Measurements from ENCODE around the gene APLP2. TPM values are rescaled to one million over a fixed set of nuclear protein-coding genes. Genes with fewer than 3 reads are reported as not detected.

APLP2 gene
- total and polyA plus RNA-seq, 2 donors (not counting 1 experiment from before 2014, with no cell fraction given): 409 to 508 TPM

DNA sequence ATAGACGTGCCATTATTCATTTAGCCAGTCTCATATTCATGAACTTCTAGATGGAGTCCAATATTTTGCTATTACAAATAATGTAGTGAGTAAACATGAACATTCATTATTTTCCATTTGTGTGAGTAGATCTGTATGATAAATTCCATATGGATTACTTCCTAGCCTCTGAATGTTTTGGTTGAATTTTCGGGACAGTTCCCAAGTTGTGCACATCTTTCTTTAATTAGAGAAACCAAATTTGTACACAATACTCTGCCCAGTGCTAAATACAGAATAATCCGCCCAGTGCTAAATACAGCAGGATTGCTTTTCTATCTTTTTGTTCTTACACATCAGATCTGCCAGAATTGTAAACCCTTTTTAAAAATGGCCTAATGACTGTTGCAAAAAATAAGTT, 17.1 kb upstream of the APLP2 start:
- no peaks in the 10 kb centered on the region for H4K20me1 ChIP-seq (ENCODE audit: control insufficient read depth, extremely low read depth, insufficient read depth, low read length)
- H3K27ac ChIP-seq (ENCODE audit: insufficient read depth, low read length): no peak overlapping the region
- no peak overlapping the region for H3K4me3 ChIP-seq (replicated peaks in 1 of 4; ENCODE audit: control extremely low read depth in 1 of 4, insufficient read depth in 1 of 4, low read depth in 3 of 4, low read length in 4 of 4)
- TF ChIP-seq, protein P1, sequence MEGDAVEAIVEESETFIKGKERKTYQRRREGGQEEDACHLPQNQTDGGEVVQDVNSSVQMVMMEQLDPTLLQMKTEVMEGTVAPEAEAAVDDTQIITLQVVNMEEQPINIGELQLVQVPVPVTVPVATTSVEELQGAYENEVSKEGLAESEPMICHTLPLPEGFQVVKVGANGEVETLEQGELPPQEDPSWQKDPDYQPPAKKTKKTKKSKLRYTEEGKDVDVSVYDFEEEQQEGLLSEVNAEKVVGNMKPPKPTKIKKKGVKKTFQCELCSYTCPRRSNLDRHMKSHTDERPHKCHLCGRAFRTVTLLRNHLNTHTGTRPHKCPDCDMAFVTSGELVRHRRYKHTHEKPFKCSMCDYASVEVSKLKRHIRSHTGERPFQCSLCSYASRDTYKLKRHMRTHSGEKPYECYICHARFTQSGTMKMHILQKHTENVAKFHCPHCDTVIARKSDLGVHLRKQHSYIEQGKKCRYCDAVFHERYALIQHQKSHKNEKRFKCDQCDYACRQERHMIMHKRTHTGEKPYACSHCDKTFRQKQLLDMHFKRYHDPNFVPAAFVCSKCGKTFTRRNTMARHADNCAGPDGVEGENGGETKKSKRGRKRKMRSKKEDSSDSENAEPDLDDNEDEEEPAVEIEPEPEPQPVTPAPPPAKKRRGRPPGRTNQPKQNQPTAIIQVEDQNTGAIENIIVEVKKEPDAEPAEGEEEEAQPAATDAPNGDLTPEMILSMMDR (conservative IDR thresholded peaks at IDR 0.05 in 1 of 2, IDR thresholded peaks at IDR 0.05 in 1 of 2; ENCODE audit: low read depth in 1 of 2, low read length in 2 of 2): no peak
- no peak for TF ChIP-seq EZH2 (IDR thresholded peaks at IDR 0.05; ENCODE audit: low read length, missing control alignments)
- no peak for DNase-seq (ENCODE audit: low read depth in 2 of 2)
- H3K9ac ChIP-seq (ENCODE audit: insufficient read depth, low read length): no peak overlapping the region
- no peaks in the 10 kb centered on the region for H3K79me2 ChIP-seq (ENCODE audit: control insufficient read depth, insufficient read depth, low read length)
- H3K9me3 ChIP-seq (ENCODE audit: control insufficient read depth, insufficient read depth, low read depth, low read length): no peaks in the 10 kb centered on the region
- no peaks in the 10 kb centered on the region for H3K27me3 ChIP-seq (ENCODE audit: control insufficient read depth, insufficient read depth, low read length)
- no peaks in the 10 kb centered on the region for H3K36me3 ChIP-seq (ENCODE audit: control insufficient read depth, insufficient read depth, low read length)
- no peak overlapping the region for H2AFZ ChIP-seq (ENCODE audit: low read length)
- H3K4me2 ChIP-seq (ENCODE audit: extremely low read depth, insufficient read depth, low read length): no peak overlapping the region
- no peaks in the 10 kb centered on the region for H3K4me1 ChIP-seq (ENCODE audit: control insufficient read depth, extremely low read depth, insufficient read depth, low read length)

DNA sequence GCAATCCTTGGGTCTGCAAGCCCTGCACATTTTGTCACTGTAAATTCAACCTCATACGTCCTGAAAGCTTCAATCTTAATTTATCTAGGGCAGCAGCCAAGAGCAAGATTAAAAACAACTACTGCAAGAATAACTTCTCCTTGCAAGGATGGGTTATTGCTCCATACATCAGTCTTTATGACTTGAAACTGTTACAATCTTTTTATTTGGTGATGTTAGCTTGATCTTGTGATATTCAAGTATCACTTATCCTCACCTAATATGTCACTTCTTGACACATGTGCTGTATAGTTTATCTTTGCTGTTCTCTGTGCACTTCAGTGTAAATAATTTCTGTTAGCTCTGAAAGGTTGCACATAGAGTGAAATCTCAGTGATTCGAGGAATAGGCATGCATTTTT, 14.7 kb upstream of the APLP2 start:
- no peaks in the 10 kb centered on the region for H4K20me1 ChIP-seq (ENCODE audit: control insufficient read depth, extremely low read depth, insufficient read depth, low read length)
- no peaks in the 10 kb centered on the region for H3K79me2 ChIP-seq (ENCODE audit: control insufficient read depth, insufficient read depth, low read length)
- H3K4me1 ChIP-seq (ENCODE audit: control insufficient read depth, extremely low read depth, insufficient read depth, low read length): no peaks in the 10 kb centered on the region
- peak in 1 of 2 donors; percentile 13 for DNase-seq (ENCODE audit: low read depth in 2 of 2)
- no peak overlapping the region for H3K27ac ChIP-seq (ENCODE audit: insufficient read depth, low read length)
- H2AFZ ChIP-seq (ENCODE audit: low read length): no peak overlapping the region
- no peak for TF ChIP-seq EZH2 (IDR thresholded peaks at IDR 0.05; ENCODE audit: low read length, missing control alignments)
- TF ChIP-seq, protein P1 (conservative IDR thresholded peaks at IDR 0.05 in 1 of 2, IDR thresholded peaks at IDR 0.05 in 1 of 2; ENCODE audit: low read depth in 1 of 2, low read length in 2 of 2): no peak
- H3K27me3 ChIP-seq (ENCODE audit: control insufficient read depth, insufficient read depth, low read length): no peaks in the 10 kb centered on the region
- H3K4me2 ChIP-seq (ENCODE audit: extremely low read depth, insufficient read depth, low read length): no peak overlapping the region
- no peaks in the 10 kb centered on the region for H3K9me3 ChIP-seq (ENCODE audit: control insufficient read depth, insufficient read depth, low read depth, low read length)
- no peaks in the 10 kb centered on the region for H3K36me3 ChIP-seq (ENCODE audit: control insufficient read depth, insufficient read depth, low read length)
- H3K9ac ChIP-seq (ENCODE audit: insufficient read depth, low read length): no peak overlapping the region
- no peak overlapping the region for H3K4me3 ChIP-seq (replicated peaks in 1 of 4; ENCODE audit: control extremely low read depth in 1 of 4, insufficient read depth in 1 of 4, low read depth in 3 of 4, low read length in 4 of 4)

DNA sequence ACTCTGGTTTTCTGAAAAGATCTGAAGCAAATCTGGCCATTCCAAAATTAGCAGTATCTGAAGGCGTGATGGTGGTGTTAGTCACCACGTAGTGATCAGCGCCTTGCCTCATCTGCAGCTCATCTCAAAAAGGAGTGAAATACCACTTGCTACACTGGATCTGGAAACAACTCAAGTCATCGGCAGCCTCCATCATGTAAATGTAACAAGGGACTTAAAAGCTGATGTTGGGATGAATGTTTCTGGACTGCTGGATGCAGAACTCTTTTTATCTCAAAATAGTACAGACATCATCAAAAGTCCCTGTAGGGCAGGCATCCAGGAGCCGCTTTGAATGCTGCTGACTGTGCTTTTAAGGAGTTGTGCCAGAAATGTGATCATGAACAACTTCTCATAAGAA, 14.1 kb upstream of the APLP2 start:
- H2AFZ ChIP-seq (ENCODE audit: low read length): no peak overlapping the region
- TF ChIP-seq, protein P1 (conservative IDR thresholded peaks at IDR 0.05 in 1 of 2, IDR thresholded peaks at IDR 0.05 in 1 of 2; ENCODE audit: low read depth in 1 of 2, low read length in 2 of 2): no peak
- TF ChIP-seq EZH2 (IDR thresholded peaks at IDR 0.05; ENCODE audit: low read length, missing control alignments): no peak
- DNase-seq (ENCODE audit: low read depth in 2 of 2): peak in 1 of 2 donors; percentile 56
- H4K20me1 ChIP-seq (ENCODE audit: control insufficient read depth, extremely low read depth, insufficient read depth, low read length): no peaks in the 10 kb centered on the region
- H3K4me1 ChIP-seq (ENCODE audit: control insufficient read depth, extremely low read depth, insufficient read depth, low read length): no peaks in the 10 kb centered on the region
- H3K4me2 ChIP-seq (ENCODE audit: extremely low read depth, insufficient read depth, low read length): peak overlapping the region; percentile 32
- no peaks in the 10 kb centered on the region for H3K79me2 ChIP-seq (ENCODE audit: control insufficient read depth, insufficient read depth, low read length)
- H3K27me3 ChIP-seq (ENCODE audit: control insufficient read depth, insufficient read depth, low read length): no peaks in the 10 kb centered on the region
- no peak overlapping the region for H3K9ac ChIP-seq (ENCODE audit: insufficient read depth, low read length)
- no peaks in the 10 kb centered on the region for H3K9me3 ChIP-seq (ENCODE audit: control insufficient read depth, insufficient read depth, low read depth, low read length)
- H3K36me3 ChIP-seq (ENCODE audit: control insufficient read depth, insufficient read depth, low read length): no peaks in the 10 kb centered on the region
- H3K4me3 ChIP-seq (replicated peaks in 1 of 4; ENCODE audit: control extremely low read depth in 1 of 4, insufficient read depth in 1 of 4, low read depth in 3 of 4, low read length in 4 of 4): no peak overlapping the region
- H3K27ac ChIP-seq (ENCODE audit: insufficient read depth, low read length): no peak overlapping the region
